Ishikawa (cell line): Measurements from ENCODE around the gene TMEM52.

ENCODE experiments used
- CEBPB ChIP-seq: IDR thresholded peaks from 2 replicates; pipeline ENCODE4 v1.6.1; 2012
- CREB1 ChIP-seq: IDR thresholded peaks from 2 replicates; pipeline ENCODE4 v1.6.1; 2012; ENCODE audit warnings: low read depth
- EGR1 ChIP-seq: IDR thresholded peaks from 2 replicates; pipeline ENCODE4 v1.6.1; 2012
- EP300 ChIP-seq: IDR thresholded peaks from 2 replicates; pipeline ENCODE4 v1.6.1; 2012; ENCODE audit warnings: borderline replicate concordance
- FOXM1 ChIP-seq: IDR thresholded peaks from 2 replicates; pipeline ENCODE4 v1.6.1; 2012; ENCODE audit warnings: low read depth, borderline replicate concordance
- MAX ChIP-seq: IDR thresholded peaks from 2 replicates; pipeline ENCODE4 v1.6.1; 2012
- NFIC ChIP-seq: IDR thresholded peaks from 2 replicates; pipeline ENCODE4 v1.6.1; 2012
- RAD21 ChIP-seq: IDR thresholded peaks from 2 replicates; pipeline ENCODE4 v1.6.1; 2012; ENCODE audit warnings: low read depth
- REST ChIP-seq: IDR thresholded peaks from 2 replicates; pipeline ENCODE4 v1.6.1; 2012; ENCODE audit warnings: low read depth, mild to moderate bottlenecking
- TAF1 ChIP-seq: IDR thresholded peaks from 2 replicates; pipeline ENCODE4 v1.6.1; 2012; ENCODE audit warnings: low read depth, mild to moderate bottlenecking
- TCF12 ChIP-seq: IDR thresholded peaks from 2 replicates; pipeline ENCODE4 v1.6.1; 2012; ENCODE audit warnings: low read depth
- TEAD4 ChIP-seq: IDR thresholded peaks from 2 replicates; pipeline ENCODE4 v1.6.1; 2012
- USF1 ChIP-seq: IDR thresholded peaks from 2 replicates; pipeline ENCODE4 v1.6.1; 2012
- YY1 ChIP-seq: IDR thresholded peaks from 2 replicates; pipeline ENCODE4 v1.6.1; 2012; ENCODE audit warnings: low read depth
- ZBTB7A ChIP-seq: IDR thresholded peaks from 2 replicates; pipeline ENCODE4 v1.6.1; 2012; ENCODE audit warnings: low read depth

TMEM52 gene

GRCh38 chr1:1915911-1916840 lies 2.9 kb downstream of the TMEM52 start:
- TF ChIP-seq ZBTB7A: no peak
- TF ChIP-seq MAX: no peak
- no peak for TF ChIP-seq TCF12
- no peak for TF ChIP-seq TAF1
- TF ChIP-seq TEAD4: no peak
- TF ChIP-seq EP300: no peak
- TF ChIP-seq REST: no peak

GRCh38 chr1:1914971-1915692 lies 3.9 kb downstream of the TMEM52 start, which contains the start of gene CALML6:
Gene CALML6 (plus strand): TSS chr1:1915260. CDS start chr1:1915281, 21 bp downstream.
- TF ChIP-seq REST (no peak), NFIC (peak; percentile 56; the same call in 1 of the 2 replicates)

GRCh38 chr1:1914101-1914970 lies 4.7 kb downstream of the TMEM52 start:
- TF ChIP-seq MAX (no peak), YY1 (no peak), NFIC (no peak), TCF12 (no peak), USF1 (no peak), RAD21 (no peak), EP300 (no peak), TEAD4 (no peak)

DNA sequence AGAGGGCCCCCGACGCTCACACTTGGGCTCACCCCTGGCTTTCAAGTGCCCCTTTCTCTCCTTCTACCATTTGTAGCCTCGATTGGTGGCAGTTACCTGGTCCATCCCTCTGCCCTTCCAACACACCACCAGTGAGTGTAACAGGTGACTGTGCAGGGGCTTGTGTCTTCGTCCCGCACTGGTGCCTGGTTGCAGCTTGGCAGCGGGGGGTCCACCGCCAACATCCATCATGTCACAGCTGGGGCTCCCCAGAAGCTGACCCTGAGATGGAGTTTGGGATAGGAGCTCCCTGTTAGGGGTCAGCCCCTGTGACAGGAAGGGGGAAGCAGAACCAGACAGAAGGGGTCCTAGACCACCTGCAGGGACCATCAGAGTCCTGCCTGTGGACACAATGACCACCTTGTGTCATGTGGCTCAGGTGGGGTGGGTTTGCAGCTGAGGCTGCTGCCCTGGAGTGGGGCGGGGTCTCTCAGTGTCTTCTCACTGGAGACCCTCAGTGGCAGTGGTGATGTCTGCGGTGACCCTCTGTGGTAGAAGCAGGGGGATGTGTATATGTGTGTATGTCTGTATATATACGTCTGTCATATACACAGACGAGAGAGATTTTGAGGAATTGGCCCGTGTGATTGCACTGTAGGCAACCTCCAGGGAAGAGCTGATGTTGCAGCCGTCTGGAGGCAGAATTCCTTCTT lies 7.6 kb downstream of the TMEM52 start:
- TF ChIP-seq MAX: no peak
- TF ChIP-seq CREB1: no peak
- TF ChIP-seq YY1: no peak
- TF ChIP-seq RAD21: no peak
- TF ChIP-seq TAF1: no peak
- TF ChIP-seq NFIC: no peak
- TF ChIP-seq EGR1: no peak
- TF ChIP-seq CEBPB: no peak
- no peak for TF ChIP-seq USF1
- TF ChIP-seq EP300: no peak
- TF ChIP-seq TEAD4: no peak
- no peak for TF ChIP-seq FOXM1
